Measurements from ENCODE around the gene SDK2.
A peak's percentile ranks its signal among the peaks of the same experiment; 100 is the strongest.

SDK2 gene

DNA sequence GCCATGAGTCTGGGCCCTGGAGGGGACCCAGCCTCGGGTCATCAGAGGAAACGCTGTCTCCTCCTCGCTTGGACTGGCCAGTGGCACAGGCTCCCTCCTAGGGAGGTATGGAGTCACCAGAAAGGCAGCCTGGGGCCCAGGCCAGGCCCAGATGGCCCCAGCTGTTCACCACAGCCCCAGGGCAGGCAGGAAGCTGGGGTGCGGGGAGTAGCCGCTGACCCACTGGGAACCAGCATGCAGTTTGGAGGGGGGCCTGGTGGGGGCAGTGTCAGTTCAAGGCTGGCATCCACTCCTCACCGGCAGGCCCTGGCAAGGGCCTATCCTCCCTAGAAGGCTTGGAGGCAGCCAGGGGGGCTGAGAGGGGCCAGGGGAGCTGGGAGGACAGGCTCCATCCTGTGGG, 48.8 kb downstream of the SDK2 start:
- no peak overlapping the region for H3K4me3 ChIP-seq (ENCODE audit: low read length)
- no peak for DNase-seq (ENCODE audit: low read depth)
- peak; percentile 34 for TF ChIP-seq CTCF (conservative IDR thresholded peaks at IDR 0.05; ENCODE audit: low read depth, low read length)

- TF ChIP-seq CTCF (conservative IDR thresholded peaks at IDR 0.05; ENCODE audit: low read depth, low read length): no peak
- DNase-seq (ENCODE audit: low read depth): no peak
- H3K4me3 ChIP-seq (ENCODE audit: low read length): no peak overlapping the region
These were observed 49.2 kb downstream of the SDK2 start for GRCh38 chr17:73595068-73595467.

- no peak overlapping the region for H3K4me3 ChIP-seq (ENCODE audit: low read length)
- TF ChIP-seq CTCF (conservative IDR thresholded peaks at IDR 0.05; ENCODE audit: low read depth, low read length): no peak
- DNase-seq (ENCODE audit: low read depth): no peak
These were observed 49.6 kb downstream of the SDK2 start for GRCh38 chr17:73594598-73594997.

DNA sequence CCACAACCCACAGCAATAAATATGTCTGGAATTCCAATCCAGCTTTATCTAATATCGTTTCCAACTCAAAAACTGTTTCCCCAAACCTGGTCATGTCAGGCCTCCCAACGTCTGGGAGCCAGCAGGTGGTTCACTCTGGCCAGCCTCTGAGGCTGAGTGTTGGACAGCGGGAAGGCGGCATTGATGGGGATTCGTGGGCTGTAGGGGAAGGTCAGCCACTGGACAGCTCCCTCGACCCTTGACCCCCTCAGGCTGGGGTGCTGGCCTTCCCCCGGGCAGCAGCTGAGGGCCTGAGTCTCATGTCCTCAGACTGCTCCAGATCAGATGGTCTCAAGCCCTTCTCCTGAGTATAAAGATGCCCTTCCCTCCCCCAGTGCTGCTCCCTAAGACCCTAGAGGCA, 50.2 kb downstream of the SDK2 start:
- DNase-seq (ENCODE audit: low read depth): no peak
- TF ChIP-seq CTCF (conservative IDR thresholded peaks at IDR 0.05; ENCODE audit: low read depth, low read length): no peak
- no peak overlapping the region for H3K4me3 ChIP-seq (ENCODE audit: low read length)

DNA sequence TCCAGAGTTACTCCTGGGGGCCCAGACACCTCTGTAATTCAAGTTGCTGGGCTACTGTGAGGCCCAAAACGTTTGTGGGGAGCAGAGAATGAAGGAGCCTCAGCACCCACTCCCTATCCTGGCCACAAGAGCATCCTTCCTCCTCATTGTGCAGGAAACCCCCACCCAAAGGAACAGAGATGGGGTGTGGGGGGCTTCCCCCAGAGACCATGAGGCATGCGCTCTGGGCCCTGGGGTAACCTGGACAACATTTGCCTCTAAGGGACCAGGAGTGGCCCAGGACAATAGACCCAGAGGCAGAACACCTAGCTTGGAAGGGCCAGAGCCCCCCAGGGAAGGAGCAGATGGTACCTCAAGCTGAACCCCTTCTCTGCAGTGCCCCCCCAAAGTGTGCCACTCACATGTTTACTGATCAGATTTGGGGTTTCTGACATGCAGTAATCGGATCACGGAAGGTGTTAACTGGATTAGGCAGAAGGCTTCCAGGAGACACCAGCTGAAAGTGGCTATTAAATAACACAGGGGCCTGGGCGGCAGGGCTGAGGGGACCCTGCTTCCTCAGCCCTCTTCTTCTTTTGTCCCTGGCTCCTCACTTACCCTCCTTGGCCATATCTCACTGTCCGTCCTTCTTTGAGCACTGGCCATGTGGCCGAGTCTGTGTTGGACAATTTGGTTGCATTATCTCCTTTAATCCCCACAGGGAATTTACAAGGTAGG, 50.8 kb downstream of the SDK2 start:
- TF ChIP-seq CTCF (conservative IDR thresholded peaks at IDR 0.05; ENCODE audit: low read depth, low read length): no peak
- no peak overlapping the region for H3K4me3 ChIP-seq (ENCODE audit: low read length)
- DNase-seq (ENCODE audit: low read depth): no peak

DNA sequence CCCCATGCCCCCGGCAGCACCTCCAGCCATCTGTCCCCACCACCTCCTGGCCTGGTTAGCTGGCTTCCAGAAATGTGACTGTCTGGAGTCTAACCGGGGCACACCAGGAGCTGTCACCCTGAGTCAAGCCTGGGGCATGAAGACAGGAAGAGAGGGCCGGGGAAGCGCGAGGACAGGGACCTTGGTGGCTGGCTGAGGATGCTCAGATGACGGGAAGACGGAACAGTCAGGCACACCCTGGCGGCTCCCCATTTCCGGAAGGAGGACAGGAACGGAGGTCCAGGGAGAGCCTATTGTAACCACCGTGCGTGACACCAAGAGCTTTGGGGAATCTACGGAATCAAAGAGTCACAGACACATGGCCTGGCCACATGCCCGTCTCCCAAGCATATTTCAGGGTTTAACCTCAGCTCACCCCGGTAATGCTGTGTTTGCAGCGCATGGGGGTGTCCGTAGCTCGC, 51.7 kb downstream of the SDK2 start:
- peak; percentile 4 for DNase-seq (ENCODE audit: low read depth)
- TF ChIP-seq CTCF (conservative IDR thresholded peaks at IDR 0.05; ENCODE audit: low read depth, low read length): no peak
- H3K4me3 ChIP-seq (ENCODE audit: low read length): no peak overlapping the region

- DNase-seq (ENCODE audit: low read depth): no peak
- no peak overlapping the region for H3K4me3 ChIP-seq (ENCODE audit: low read length)
- TF ChIP-seq CTCF (conservative IDR thresholded peaks at IDR 0.05; ENCODE audit: low read depth, low read length): no peak
These were observed 52.2 kb downstream of the SDK2 start for GRCh38 chr17:73592079-73592415.
